H1 (cell line): ENCODE results near the gene APBA2. TPM values are rescaled to one million over a fixed set of nuclear protein-coding genes. Genes with fewer than 3 reads are reported as not detected.

ENCODE experiments used
- CTCF ChIA-PET: fragments of 300-600 bp; sonication (Branson Sonifier 250); formaldehyde crosslinking; loops from one replicate; lab custom pipeline; 2021; ENCODE audit not compliant: partially characterized antibody; lab: Charles Lee
- POLR2A ChIA-PET: fragments of 300-600 bp; sonication (Branson Sonifier 250); formaldehyde crosslinking; loops from one replicate; lab custom pipeline; 2021; ENCODE audit warnings: inconsistent platforms; ENCODE audit not compliant: partially characterized antibody; lab: Charles Lee
- DNase-seq, 2 experiments: peaks; one replicate each; pipeline versions ENCODE4 v3.0.0 to v3.0.0-alpha.2; 2010 to 2022; ENCODE audit warnings: low spot score in 2 of 2, low read depth in 1 of 2, mixed read lengths in 1 of 2
- FAIRE-seq: peaks from 2 replicates; lab custom pipeline; 2011; peaks lifted over from hg19 to GRCh38; lab: Jason Lieb, UNC
- H2AFZ ChIP-seq: 2 replicates; pipeline ENCODE4 v1.8.1; 2012; ENCODE audit warnings: low read length, inconsistent platforms
- H2AK5ac ChIP-seq: 2 replicates; pipeline ENCODE4 v1.6.1; 2013; ENCODE audit warnings: low read depth, low read length
- H2BK120ac ChIP-seq: replicated peaks from 2 replicates; pipeline ENCODE3; 2013; ENCODE audit warnings: low read depth, low read length, inconsistent platforms
- H2BK12ac ChIP-seq: 2 replicates; pipeline ENCODE4 v1.6.1; 2013; ENCODE audit warnings: low read depth, low read length
- H2BK15ac ChIP-seq: 2 replicates; pipeline ENCODE4 v1.6.1; 2013; ENCODE audit warnings: low read length
- H2BK20ac ChIP-seq: 2 replicates; pipeline ENCODE4 v1.6.1; 2013; ENCODE audit warnings: low read length
- H2BK5ac ChIP-seq: 2 replicates; pipeline ENCODE4 v1.6.1; 2013; ENCODE audit warnings: low read depth, low read length
- H3K14ac ChIP-seq: 2 replicates; pipeline ENCODE4 v1.6.1; 2013; ENCODE audit warnings: inconsistent platforms; ENCODE audit not compliant: insufficient read length
- H3K18ac ChIP-seq: 2 replicates; pipeline ENCODE4 v1.6.1; 2013; ENCODE audit warnings: low read length; ENCODE audit errors: extremely low read depth
- H3K23ac ChIP-seq: 2 replicates; pipeline ENCODE4 v1.6.1; 2013; ENCODE audit warnings: inconsistent platforms; ENCODE audit not compliant: insufficient read length
- H3K23me2 ChIP-seq: 2 replicates; pipeline ENCODE4 v1.6.1; 2013; ENCODE audit warnings: low read depth, low read length
- H3K27ac ChIP-seq: 2 replicates; pipeline ENCODE4 v1.6.1; 2011; ENCODE audit warnings: low read depth, low read length, inconsistent platforms
- H3K27me3 ChIP-seq, 4 experiments: replicated peaks in 1 of 4; 1 replicate in 1 of 4; 2 replicates in 3 of 4; pipeline versions ENCODE4 v1.6.1 to v1.8.1; 2011 to 2013; ENCODE audit warnings: low read length in 3 of 4, mild to moderate bottlenecking in 3 of 4, inconsistent platforms in 2 of 4, mixed read lengths in 2 of 4, moderate library complexity in 1 of 4; ENCODE audit not compliant: control insufficient read depth in 3 of 4, insufficient read depth in 3 of 4; ENCODE audit errors: extremely low read depth in 1 of 4
- H3K36me3 ChIP-seq, 4 experiments: 2 replicates each; pipeline versions ENCODE4 v1.6.1 to v1.8.1; 2011 to 2013; ENCODE audit warnings: mild to moderate bottlenecking in 4 of 4, low read length in 3 of 4, moderate library complexity in 2 of 4, control low read depth in 1 of 4, inconsistent platforms in 1 of 4; ENCODE audit not compliant: insufficient read depth in 4 of 4, control insufficient read depth in 2 of 4
- H3K4ac ChIP-seq: replicated peaks from 2 replicates; pipeline ENCODE3; 2013; ENCODE audit warnings: low read length, low read depth, mixed read lengths, inconsistent platforms; ENCODE audit not compliant: insufficient read length
- H3K4me1 ChIP-seq, 4 experiments: replicated peaks in 1 of 4; 1 replicate in 1 of 4; 2 replicates in 3 of 4; pipeline versions ENCODE4 v1.6.1 to v1.8.1; 2011 to 2013; ENCODE audit warnings: low read length in 3 of 4, inconsistent platforms in 2 of 4, mixed read lengths in 1 of 4; ENCODE audit not compliant: insufficient read depth in 4 of 4, control insufficient read depth in 3 of 4
- H3K4me2 ChIP-seq, 2 experiments: 2 replicates each; pipeline versions ENCODE4 v1.6.1 to v1.8.1; 2011 to 2013; ENCODE audit warnings: low read depth in 2 of 2, low read length in 2 of 2, control low read depth in 1 of 2, inconsistent platforms in 1 of 2, mild to moderate bottlenecking in 1 of 2; ENCODE audit not compliant: insufficient read depth in 1 of 2
- H3K4me3 ChIP-seq, 4 experiments: fragments of 200-600, 300-600 bp in 1 of 4; sonication (generic), shearing (Covaris generic), sonication (Bioruptor Twin) in 1 of 4; 2 replicates each; pipeline versions ENCODE4 v1.5.1 to v1.8.1; 2011 to 2016; ENCODE audit warnings: low read length in 4 of 4, low read depth in 3 of 4, control low read depth in 2 of 4, inconsistent platforms in 2 of 4, mild to moderate bottlenecking in 2 of 4, mixed read lengths in 1 of 4, moderate library complexity in 1 of 4; ENCODE audit not compliant: insufficient read depth in 2 of 4; ENCODE audit errors: extremely low read depth in 1 of 4
- H3K56ac ChIP-seq: replicated peaks from 2 replicates; pipeline ENCODE3; 2013; ENCODE audit warnings: low read depth, mild to moderate bottlenecking, mixed read lengths, low read length, inconsistent platforms; ENCODE audit not compliant: insufficient read length
- H3K79me1 ChIP-seq: 2 replicates; pipeline ENCODE4 v1.6.1; 2013; ENCODE audit warnings: low read depth, low read length, control low read depth
- H3K79me2 ChIP-seq, 2 experiments: 2 replicates each; pipeline versions ENCODE4 v1.6.1 to v1.8.1; 2012 to 2013; ENCODE audit warnings: low read length in 2 of 2, mild to moderate bottlenecking in 2 of 2, inconsistent platforms in 1 of 2; ENCODE audit not compliant: insufficient read depth in 2 of 2, control insufficient read depth in 1 of 2
- H3K9ac ChIP-seq, 4 experiments: replicated peaks in 1 of 4; 1 replicate in 1 of 4; 2 replicates in 3 of 4; pipeline versions ENCODE4 v1.6.1 to v1.8.1; 2011 to 2013; ENCODE audit warnings: low read depth in 3 of 4, low read length in 3 of 4, control low read depth in 2 of 4, mild to moderate bottlenecking in 2 of 4, moderate library complexity in 2 of 4, inconsistent platforms in 1 of 4; ENCODE audit errors: extremely low read depth in 1 of 4
- H3K9me3 ChIP-seq, 2 experiments: 2 replicates each; pipeline versions ENCODE4 v1.6.1 to v1.8.1; 2012 to 2013; ENCODE audit warnings: mild to moderate bottlenecking in 2 of 2, moderate library complexity in 2 of 2, control low read depth in 1 of 2, inconsistent platforms in 1 of 2, low read depth in 1 of 2, low read length in 1 of 2, mixed read lengths in 1 of 2; ENCODE audit not compliant: insufficient read depth in 2 of 2
- H4K20me1 ChIP-seq, 2 experiments: replicated peaks in 1 of 2; 2 replicates each; pipeline versions ENCODE3 to v1.8.1; 2011 to 2013; ENCODE audit warnings: inconsistent platforms in 2 of 2, low read length in 2 of 2, mild to moderate bottlenecking in 1 of 2; ENCODE audit not compliant: insufficient read depth in 2 of 2, control insufficient read depth in 1 of 2
- H4K5ac ChIP-seq: 2 replicates; pipeline ENCODE4 v1.6.1; 2013; ENCODE audit warnings: low read length, low read depth, mixed read lengths, inconsistent platforms; ENCODE audit not compliant: insufficient read length
- H4K8ac ChIP-seq: 2 replicates; pipeline ENCODE4 v1.8.0; 2013; ENCODE audit warnings: mild to moderate bottlenecking, moderate library complexity, low read length, inconsistent platforms; ENCODE audit not compliant: insufficient read depth; ENCODE audit errors: extremely low read depth
- H4K91ac ChIP-seq: replicated peaks from 2 replicates; pipeline ENCODE3; 2013; ENCODE audit warnings: low read length, mixed read lengths, inconsistent platforms; ENCODE audit not compliant: insufficient read length
- CHD1 ChIP-seq: IDR thresholded peaks from 2 replicates; pipeline ENCODE4 v1.6.1; 2012; ENCODE audit warnings: low read depth, low read length, improper control_type of control experiment
- EGR1 ChIP-seq: IDR thresholded peaks from 2 replicates; pipeline ENCODE4 v1.6.1; 2011; ENCODE audit warnings: low read depth, low read length, borderline replicate concordance
- EZH2 ChIP-seq: fragments of 200-600 bp; sonication (generic); IDR thresholded peaks from 2 replicates; pipeline ENCODE4 v1.7.1; 2012; ENCODE audit warnings: low read depth, mild to moderate bottlenecking, moderate library complexity, low read length, inconsistent platforms; ENCODE audit not compliant: severe bottlenecking
- FOSL1 ChIP-seq: IDR thresholded peaks from 2 replicates; pipeline ENCODE4 v1.6.1; 2011; ENCODE audit warnings: mild to moderate bottlenecking, low read depth, low read length, moderate library complexity; ENCODE audit not compliant: insufficient read depth
- HDAC2 ChIP-seq, 2 experiments: fragments of 300-600 bp in 1 of 2; sonication (generic) in 1 of 2; IDR thresholded peaks; 2 replicates each; pipeline ENCODE4 v1.6.1; 2011 to 2012; ENCODE audit warnings: low read depth in 2 of 2, low read length in 2 of 2, mild to moderate bottlenecking in 2 of 2, moderate library complexity in 2 of 2, borderline replicate concordance in 1 of 2, inconsistent platforms in 1 of 2
- KDM1A ChIP-seq: fragments of 200-600, 300-600 bp; sonication (generic); IDR thresholded peaks from 2 replicates; pipeline ENCODE4 v1.7.1; 2016; ENCODE audit warnings: mild to moderate bottlenecking, low read length, borderline replicate concordance
- RFX5 ChIP-seq: IDR thresholded peaks from 2 replicates; pipeline ENCODE4 v1.6.1; 2011; ENCODE audit warnings: low read depth, low read length, improper control_type of control experiment, borderline replicate concordance
- SIRT6 ChIP-seq: IDR thresholded peaks from one replicate; pipeline ENCODE4 v1.7.1; 2012; ENCODE audit warnings: low read length, inconsistent platforms
- SIX5 ChIP-seq: IDR thresholded peaks from 2 replicates; pipeline ENCODE4 v1.6.1; 2011; ENCODE audit warnings: mild to moderate bottlenecking, low read depth, low read length
- SP4 ChIP-seq: IDR thresholded peaks from 2 replicates; pipeline ENCODE4 v1.6.1; 2012; ENCODE audit warnings: low read length, inconsistent platforms
- TAF1 ChIP-seq: IDR thresholded peaks from 2 replicates; pipeline ENCODE4 v1.6.1; 2011; ENCODE audit warnings: mild to moderate bottlenecking, low read depth, low read length
- TBP ChIP-seq: IDR thresholded peaks from 2 replicates; pipeline ENCODE4 v1.6.1; 2011; ENCODE audit warnings: low read depth, low read length, improper control_type of control experiment
- WGBS, 2 experiments: shearing (Covaris generic) in 1 of 2; methylation state at CpG; one replicate each; pipeline versions ENCODE4 v1.1.6 to v1.1.7; 2013 to 2015; ENCODE audit warnings: low lambda C conversion rate in 2 of 2, mixed read lengths in 2 of 2, inconsistent platforms in 1 of 2, low coverage in 1 of 2, missing lambda C conversion rate in 1 of 2; ENCODE audit not compliant: insufficient replicate concordance in 2 of 2, insufficient coverage in 1 of 2, insufficient read length in 1 of 2; ENCODE audit errors: extremely low coverage in 1 of 2, missing lambda C conversion rate in 1 of 2; 5-methylcytosine and 5-hydroxymethylcytosine counted together
- polyA plus RNA-seq, 7 experiments: library from polyadenylated mRNA; depleted of rRNA in 3 of 7; stranded (reverse) in 5 of 7; unstranded in 2 of 7; fragments of >200 nt in 5 of 7; fragments of 200-250 nt in 2 of 7; gene quantifications; 1 replicate in 5 of 7; 2 replicates in 1 of 7; 4 replicates in 1 of 7; pipeline versions ENCODE4 v1.2.1 to v1.2.3, GENCODE V29; 2011 to 2013; ENCODE audit warnings: missing spikeins in 2 of 7, mixed read lengths in 2 of 7
- total RNA-seq: library from RNA; stranded (reverse); fragmentation: NEBNext Ultra II Directional; extraction: Animal tissue kit (Norgen Biotek cat#: 25700); gene quantifications from 2 replicates; pipeline ENCODE4 v1.2.1, GENCODE V29; 2021

APBA2 gene
- total and polyA plus RNA-seq, 2 of the 8 experiments (the other 6 are each of a cell fraction or from before 2014, with no cell fraction given): 15.5 to 19.0 TPM

DNA sequence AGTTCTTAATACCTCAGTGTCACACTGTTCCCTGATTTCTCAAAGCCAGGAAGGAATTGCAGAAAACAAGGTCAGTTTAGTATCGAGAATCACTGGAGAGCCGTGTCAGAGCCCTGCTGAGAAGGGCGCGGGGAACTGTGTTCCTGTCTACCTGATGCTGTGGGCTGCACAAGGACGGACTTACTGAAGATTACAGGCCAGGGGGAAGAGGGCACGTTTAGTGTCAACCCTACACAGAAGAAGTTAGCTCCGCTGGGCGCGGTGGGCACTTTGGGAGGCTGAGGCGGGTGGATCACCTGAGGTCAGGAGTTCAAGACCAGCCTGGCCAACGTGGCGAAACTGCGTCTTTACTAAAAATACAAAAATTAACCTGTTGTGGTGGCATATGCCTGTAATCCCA, 104.1 kb downstream of the APBA2 start:
- peaks cover 2 to 9% (median 4%) of the 10 kb centered on the region in 4 experiments; a peak in 6 of 7 replicates for H3K4me1 ChIP-seq
- H3K14ac ChIP-seq: no peak overlapping the region
- H3K4ac ChIP-seq: no peak overlapping the region
- no peak overlapping the region for H2BK12ac ChIP-seq
- no peak overlapping the region for H2BK15ac ChIP-seq
- no peaks in the 10 kb centered on the region for H3K9me3 ChIP-seq
- H4K20me1 ChIP-seq: peaks cover 0 to 3% of the 10 kb centered on the region in 2 experiments
- no peak overlapping the region for H3K23ac ChIP-seq
- no peak overlapping the region for H4K5ac ChIP-seq
- H3K79me2 ChIP-seq: no peaks in the 10 kb centered on the region
- no peaks in the 10 kb centered on the region for H3K36me3 ChIP-seq
- no peak overlapping the region for H4K8ac ChIP-seq
- no peak overlapping the region for H3K4me3 ChIP-seq
- no peaks in the 10 kb centered on the region for H3K23me2 ChIP-seq
- FAIRE-seq (no peak), DNase-seq (no peak)
- H3K79me1 ChIP-seq: no peaks in the 10 kb centered on the region
- H3K9ac ChIP-seq: no peak overlapping the region
- no peak overlapping the region for H2AK5ac ChIP-seq
- no peak overlapping the region for H4K91ac ChIP-seq
- H2BK5ac ChIP-seq: no peak overlapping the region
- WGBS, 2 experiments: 89% methylated on average over 13 of the region's 13 CpGs; no CpG with 5 or more reads in 1 of the 2 experiments
- no peak overlapping the region for H2BK20ac ChIP-seq
- no peak overlapping the region for H3K4me2 ChIP-seq
- no peak overlapping the region for H2AFZ ChIP-seq
- H3K18ac ChIP-seq: no peak overlapping the region
- no peak overlapping the region for H3K56ac ChIP-seq
- H3K27me3 ChIP-seq: no peaks in the 10 kb centered on the region
- no peak overlapping the region for H2BK120ac ChIP-seq
- H3K27ac ChIP-seq: no peak overlapping the region
- CTCF ChIA-PET: interaction anchor here (0.9 to 9.4 kb wide), 9 partner anchors 11 to 114 kb away, joined by 3 to 88 read pairs (median 4); no protein-coding TSS in a partner anchor
- POLR2A ChIA-PET: no interaction called here
- no peak for TF ChIP-seq FOSL1
- TF ChIP-seq EZH2: no peak
- no peak for TF ChIP-seq TAF1
- TF ChIP-seq HDAC2 (IDR thresholded peaks at IDR 0.05; ENCODE audit: borderline replicate concordance in 1 of 2, low read depth in 2 of 2, low read length in 2 of 2): no peak
- TF ChIP-seq EGR1: no peak
- TF ChIP-seq RFX5: no peak
- no peak for TF ChIP-seq SIRT6
- TF ChIP-seq SIX5: no peak
- TF ChIP-seq SP4: no peak
- no peak for TF ChIP-seq CHD1
- TF ChIP-seq TBP: no peak
- no peak for TF ChIP-seq KDM1A
